HG02642 (cell line): ENCODE measurements around the gene PRG3.
"Not testable (repeated sequence)": the region's sequence is repeated elsewhere in the genome, so short reads cannot be mapped to it uniquely, and the experiment has no call there.

ENCODE experiments used
- ATAC-seq: cut with Tn5 transposase; IDR thresholded peaks from one replicate; pipeline ENCODE4 v1.9.1; 2021; ENCODE audit warnings: mild to moderate bottlenecking; ENCODE audit not compliant: unreplicated experiment, poor library complexity

The PRG3 gene

DNA sequence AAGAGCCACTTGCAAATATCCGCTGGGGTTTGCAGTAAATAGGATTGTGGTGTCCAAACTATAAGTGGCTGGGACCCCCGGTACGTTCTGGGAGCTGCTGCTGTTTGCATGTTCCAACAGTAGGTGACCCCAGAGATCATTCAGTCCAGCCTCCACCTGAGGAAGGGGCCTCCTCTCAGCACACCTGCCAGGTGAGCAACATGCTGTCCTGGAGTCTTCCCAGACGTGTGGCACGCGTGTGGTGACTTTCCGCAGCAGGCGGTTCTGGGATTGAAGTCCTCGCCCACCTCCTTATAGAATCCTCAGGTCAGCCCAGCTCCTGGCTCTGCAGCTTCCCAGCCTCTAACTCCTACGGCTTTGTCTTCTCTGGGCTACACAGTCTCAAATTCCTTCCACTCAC, 36.1 kb downstream of the PRG3 start:
- no peak for ATAC-seq

DNA sequence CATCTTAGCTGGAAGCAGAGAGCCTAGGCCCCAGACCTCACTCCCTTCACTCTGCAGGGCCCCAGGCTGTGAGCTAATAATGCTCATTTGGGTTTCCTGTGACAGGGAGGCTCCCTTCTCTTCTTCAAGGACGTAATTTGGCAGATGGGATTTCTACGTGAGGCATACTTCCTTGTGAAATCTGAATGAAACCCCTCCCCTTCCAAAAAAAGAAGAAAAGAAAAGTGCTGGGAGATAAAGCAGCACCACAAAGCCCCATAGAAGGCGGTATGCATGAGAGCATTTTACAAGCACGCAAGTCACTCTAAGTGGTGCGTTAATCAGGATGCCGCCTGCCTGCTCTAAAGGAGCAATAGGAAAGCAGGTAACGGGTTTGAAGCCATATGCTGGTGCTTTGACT, 37.1 kb downstream of the PRG3 start:
- ATAC-seq: no peak

DNA sequence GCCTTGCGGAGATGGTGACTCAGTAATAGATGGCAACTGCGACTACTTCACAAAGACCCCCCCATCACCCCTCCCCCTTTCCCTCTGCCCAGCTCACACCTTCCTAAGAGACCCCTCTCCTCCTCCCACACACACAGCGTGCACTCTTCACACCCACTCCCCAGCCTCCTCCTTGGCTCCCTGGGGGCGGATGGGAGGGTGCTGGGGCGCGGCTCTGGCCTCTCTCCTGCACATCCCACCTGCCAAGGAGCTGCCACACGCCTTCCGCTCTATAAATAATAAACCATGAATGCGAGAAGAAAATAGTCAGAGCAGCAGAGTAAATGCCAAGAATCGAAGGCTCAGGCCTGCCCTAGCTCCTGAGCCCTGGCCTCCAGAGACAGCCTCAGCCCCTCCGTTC, 38.2 kb downstream of the PRG3 start:
- ATAC-seq: no peak

DNA sequence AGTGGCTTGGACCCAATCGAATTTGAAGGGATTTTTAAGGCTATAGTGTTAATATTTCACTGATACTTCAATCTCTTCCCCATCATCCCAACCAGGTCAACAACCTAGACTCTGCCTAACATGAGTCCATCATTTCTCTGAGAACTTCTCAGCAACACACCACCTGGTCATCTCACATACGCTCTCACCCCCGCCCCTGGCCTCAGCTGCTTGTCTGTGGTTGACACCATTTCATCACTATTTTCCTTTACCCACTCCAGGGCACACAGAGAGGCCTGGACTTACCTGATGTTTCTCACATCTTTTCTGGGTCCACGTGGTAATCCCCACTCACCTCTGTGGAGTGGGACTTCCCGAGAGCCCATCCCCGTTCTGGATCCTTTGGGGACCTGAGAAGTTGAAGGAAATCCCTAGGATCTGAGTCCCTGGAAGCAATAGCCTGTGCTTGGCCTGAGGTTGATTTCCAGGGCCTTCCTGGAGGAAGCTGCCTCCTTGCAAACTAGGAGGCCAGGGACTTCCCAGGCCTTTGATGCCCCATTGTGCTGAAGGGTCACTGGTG, 39.6 kb downstream of the PRG3 start:
- no peak for ATAC-seq

DNA sequence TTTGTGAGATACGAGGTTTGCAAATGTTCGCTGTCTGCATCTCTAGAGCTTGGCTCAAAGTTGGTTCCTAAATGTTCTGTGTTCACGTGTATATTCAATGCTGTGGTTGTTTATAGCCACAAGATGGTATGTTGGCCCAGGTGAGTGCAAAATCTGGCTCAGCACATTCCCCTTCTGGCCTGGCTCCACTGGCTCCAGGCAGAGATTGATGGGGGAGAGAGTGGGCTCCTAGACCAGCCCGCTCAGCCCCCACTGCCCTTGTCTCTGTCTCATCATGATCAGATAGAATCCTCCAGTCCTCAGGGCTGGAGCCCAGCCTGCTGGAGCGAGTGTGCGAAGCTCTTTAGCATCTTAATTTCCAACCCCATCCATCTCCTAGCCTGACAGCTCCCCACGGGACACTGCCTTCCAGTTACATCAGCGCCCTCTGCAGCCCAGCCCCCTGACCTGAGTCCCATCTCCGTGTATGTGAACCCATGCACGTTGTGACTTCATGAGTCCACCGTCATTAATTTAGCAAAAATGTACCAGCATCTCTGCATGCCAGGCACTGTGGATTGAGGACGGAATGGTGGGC, 40.8 kb downstream of the PRG3 start:
- no peak for ATAC-seq

DNA sequence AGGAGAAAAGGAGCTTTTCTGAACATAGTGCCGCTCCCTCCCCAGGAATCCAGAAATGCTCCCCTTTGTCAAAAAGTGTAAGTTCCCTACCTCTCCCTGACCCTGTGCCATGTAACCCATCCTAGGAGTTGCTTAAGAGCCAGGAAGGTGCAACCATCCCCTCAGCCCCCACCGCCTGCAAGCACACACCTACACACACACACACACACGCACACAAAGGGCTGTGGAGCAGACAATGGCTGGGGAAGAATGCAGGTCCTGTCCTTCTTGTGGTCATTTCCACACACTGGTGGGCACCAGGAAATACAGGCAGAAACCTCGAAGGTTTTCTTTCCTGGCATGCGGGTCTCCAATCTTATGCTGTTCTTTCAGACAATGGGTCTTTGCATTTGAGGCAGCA, 41.6 kb downstream of the PRG3 start:
- no peak for ATAC-seq

DNA sequence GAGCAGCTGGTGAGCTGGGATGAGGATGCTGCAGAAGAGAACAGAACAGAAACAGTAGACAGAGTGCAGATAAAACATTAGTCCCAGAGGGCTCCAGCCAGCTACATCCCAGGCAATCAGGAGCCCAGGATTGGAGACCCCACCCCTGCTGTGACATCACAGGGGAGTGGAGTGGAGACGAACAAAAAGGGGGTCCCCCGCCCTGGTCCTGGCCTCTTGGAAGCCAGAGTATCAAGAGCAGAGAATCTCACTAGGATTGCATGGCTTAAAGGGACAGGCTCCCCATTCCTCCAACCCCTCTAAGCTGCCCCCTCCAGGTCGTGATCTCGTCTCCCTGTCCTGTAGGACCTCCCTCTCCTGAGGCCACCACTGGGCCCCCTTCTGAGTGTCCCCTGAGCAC, 42.8 kb downstream of the PRG3 start, which contains the start of gene P2RX3:
TSS of gene P2RX3 (plus strand) at position 211 of the 400 bp plus-strand sequence. CDS start 199 bp downstream, outside the sequence.
- ATAC-seq: no peak

DNA sequence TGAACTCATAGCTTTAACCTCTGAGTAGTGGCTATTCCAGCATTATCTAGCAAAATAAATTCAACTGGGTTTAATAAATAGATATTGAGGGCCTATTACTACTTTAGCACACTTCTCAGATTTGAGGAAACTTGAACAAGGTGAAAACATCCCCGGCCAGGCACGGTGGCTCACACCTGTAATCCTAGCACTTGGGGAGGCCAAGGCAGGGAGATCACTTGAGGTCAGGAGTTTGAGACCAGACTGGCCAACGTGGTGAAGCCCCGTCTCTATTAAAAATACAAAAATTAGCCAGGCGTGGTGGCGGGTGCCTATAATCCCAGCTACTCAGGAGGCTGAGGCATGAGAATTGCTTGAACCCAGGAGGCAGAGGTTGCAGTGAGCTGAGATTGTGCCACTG, 44.1 kb downstream of the PRG3 start:
- not testable (repeated sequence) for ATAC-seq

DNA sequence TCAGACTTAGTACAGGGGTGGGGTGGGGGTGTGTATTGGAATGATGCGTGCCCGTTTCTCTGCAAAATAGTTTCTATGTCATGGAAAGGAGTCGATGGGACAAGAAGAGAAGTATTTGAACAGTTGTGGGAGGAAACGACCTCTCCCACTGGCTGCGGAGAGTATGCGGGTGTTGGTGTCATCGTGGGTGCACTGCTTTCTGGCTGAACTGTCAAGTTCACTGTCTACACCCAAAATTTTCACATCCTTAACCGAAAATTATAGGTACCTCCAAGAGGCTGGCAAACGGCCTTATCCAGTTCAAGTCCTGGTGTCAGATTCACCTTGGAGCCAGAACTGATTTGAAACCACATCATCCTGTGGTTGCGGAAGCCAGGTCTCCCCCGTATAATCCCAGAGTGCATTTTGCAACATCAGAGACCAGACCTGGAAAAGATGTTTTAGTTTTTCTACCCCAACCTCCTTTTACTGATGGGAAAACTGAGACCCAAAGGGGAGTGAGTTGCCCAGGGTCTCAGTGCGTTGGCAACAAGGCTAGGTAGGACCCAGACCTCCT, 44.8 kb downstream of the PRG3 start:
- no peak for ATAC-seq

DNA sequence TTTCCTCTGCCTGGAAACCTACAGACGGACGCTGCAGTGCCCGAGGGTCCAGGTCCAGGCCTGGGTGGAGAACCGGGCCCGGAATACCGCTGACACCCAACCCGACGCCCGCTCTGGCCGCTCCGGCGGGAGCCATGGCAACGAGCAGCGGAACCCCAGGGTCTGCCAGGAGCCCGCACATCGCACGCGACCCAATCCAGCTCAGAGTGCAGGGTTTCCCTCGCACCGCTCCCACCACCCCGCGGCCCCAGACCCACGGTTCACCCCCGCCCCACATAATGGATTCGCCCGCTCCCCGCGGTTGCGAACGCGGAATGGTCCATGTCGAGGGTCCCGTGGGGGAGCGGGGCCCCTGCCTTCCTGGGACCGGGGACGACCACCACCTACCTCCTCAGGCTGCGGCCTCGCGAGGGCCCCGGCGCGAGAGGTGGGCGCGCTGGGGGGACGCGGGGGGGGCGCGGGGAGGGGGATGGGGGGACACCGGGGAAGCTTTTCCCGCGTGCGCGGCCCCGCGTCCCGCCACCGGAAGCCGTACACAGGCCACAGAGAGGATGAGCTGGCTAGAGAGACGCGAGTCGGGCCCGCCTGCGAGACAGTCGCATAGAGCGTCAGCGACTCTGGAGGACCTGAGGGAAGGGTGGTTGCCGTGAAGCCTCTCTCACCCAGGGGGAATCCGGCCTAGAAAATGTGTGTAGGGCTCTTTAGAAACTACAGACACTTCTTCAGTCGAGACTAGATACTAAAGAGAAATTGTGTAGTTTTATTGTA, 45.4 kb downstream of the PRG3 start, which contains the start of gene SSRP1:
TSS of gene SSRP1 (minus strand) at position 550 of the 768 bp plus-strand sequence. CDS start 771 bp downstream, outside the sequence.
- ATAC-seq: peak; percentile 99

DNA sequence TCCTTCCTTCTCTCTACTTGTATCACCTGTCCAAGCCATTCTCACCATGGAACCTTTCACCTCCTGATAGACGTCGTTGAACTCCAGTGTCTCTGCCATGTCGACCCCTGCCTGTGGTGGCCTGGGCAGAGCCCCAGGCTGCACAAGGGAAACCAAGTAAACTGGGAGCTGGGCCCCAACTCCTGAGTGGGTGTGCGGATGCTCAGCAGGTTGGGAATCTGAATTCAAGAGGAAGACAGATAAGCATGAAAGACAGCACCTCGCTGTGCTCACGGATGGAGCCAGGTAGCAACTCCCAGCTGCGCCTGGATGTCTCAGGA, 46.0 kb downstream of the PRG3 start:
- peak; percentile 6 for ATAC-seq

DNA sequence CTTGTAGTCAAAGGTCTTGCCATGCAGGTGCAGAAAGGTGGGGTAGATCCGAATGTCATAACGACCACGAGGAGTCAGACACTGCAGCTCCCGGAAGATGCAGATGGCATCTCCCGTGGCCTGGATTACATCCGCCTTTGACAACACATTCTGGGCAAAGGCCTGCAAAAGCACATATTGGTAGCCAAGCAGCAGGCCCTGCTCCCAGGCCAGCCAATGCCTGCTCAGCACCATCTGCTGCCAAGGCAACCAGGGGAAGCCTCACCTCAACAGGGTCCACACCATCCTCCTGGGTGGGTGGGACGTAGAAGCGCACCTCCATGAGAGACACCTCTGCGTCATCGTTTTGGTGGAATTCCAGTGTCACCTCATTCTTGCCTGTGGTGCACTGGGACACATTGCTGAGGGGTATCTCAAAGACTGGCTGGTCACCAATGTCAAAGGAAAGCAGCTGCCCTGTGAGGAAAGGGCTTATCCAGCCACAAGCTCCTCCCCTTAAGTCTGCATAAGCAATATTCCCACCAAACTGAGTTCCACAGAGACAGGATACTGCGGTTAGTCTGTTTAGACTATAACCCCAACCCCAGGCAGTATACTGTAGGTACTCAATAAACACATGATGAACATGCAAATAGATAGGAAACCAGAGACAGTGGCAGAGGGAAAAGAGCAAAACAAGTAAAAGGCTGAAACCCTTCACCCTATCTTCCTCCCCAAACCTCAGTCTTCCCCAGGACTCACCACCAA, 48.1 kb downstream of the PRG3 start:
- ATAC-seq: no peak

DNA sequence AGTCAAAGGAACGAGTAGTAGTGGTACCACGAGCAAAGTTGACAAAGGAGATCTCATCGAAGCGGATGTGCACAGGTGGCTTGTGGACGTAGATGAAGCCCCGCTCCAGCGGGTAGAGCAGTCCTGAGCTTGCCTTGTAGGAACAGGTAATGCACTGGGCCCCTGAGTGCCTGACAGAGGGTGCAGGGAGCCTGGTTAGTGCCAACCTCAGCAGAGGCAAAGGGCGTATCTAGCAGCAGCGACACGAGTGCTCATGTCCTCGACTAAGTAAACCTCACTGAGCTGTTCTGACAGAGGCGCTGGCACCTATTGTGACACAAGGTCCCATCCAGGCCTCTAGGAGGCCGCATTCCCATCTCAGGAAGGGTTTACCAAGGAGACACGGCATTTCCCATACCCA, 49.2 kb downstream of the PRG3 start:
- no peak for ATAC-seq

DNA sequence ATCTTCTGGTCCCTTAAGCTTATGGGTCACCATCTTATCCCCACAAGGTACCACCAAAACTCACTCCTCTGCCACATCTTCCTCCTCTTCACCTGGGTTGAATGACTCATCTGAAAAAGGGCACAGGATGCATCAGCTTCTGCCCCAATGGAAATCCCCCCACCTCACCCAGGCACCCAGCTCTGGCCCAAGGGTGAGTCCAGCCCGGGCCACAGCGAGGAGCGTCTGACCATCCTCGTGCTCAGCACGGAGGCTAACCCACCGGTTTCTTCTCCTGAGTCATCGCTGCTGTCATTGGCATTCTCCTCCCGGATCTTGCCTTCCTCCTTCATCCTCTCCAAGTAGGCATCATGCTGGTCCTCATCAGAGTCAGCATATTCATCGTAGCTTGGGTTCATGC, 50.9 kb downstream of the PRG3 start:
- ATAC-seq: no peak

DNA sequence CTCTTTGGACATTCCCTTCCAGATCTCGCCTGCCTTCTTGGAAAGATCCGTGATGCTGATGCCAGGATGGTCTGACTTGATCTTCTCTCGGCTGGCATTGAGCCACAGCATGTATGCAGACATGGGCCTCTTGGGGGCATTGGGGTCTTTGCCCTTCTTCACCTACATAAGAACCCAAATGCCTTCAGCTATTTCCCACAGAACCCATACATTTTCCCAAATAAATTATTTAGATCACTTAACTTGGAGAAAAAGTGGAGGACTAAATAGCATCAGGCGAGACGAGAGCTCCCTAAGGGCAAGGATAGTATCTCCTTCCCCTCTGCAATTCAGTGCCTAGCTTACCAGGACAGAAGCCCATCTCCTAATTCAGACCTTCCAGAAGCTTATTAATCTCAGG, 53.2 kb downstream of the PRG3 start:
- ATAC-seq: no peak
